Activated effector memory CD4-positive, alpha-beta T cell treated with Interleukin-2 at 50 U/mL for 16 hours (primary cell): Measurements from ENCODE around the gene TBC1D20.

Experiments
- DNase-seq: peaks from one replicate; pipeline ENCODE4 v3.0.0-alpha.2; 2020

TBC1D20 gene

DNA sequence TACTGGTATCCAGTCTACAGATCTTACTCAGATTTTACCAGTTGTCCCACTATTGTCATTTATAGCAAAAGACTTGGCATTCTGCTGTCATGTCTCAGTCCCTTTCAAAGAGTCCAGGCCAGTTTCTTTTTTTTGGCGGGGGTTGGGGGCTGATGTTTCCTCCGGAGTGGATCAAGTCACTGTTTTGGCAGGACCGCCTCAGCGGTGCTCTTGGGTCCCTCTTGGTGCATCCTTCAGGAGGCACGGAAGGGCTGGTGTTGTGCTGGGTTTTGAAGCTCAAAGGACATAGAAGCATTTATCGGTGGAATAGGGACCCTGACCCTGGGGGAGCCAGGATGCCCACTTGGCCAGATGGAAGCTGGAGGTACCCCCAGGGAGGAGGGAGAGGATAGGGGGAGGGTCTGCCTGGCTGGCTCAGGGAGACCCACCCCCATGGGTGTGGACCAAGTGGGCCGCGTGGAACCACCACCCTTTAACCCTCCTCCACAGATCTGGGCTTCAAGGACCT is 43.4 kb downstream of the TBC1D20 start:
- DNase-seq, result no peak

- DNase-seq, result no peak
Observed at GRCh38 chr20:417801-418342, 44.5 kb downstream of the TBC1D20 start.

DNA sequence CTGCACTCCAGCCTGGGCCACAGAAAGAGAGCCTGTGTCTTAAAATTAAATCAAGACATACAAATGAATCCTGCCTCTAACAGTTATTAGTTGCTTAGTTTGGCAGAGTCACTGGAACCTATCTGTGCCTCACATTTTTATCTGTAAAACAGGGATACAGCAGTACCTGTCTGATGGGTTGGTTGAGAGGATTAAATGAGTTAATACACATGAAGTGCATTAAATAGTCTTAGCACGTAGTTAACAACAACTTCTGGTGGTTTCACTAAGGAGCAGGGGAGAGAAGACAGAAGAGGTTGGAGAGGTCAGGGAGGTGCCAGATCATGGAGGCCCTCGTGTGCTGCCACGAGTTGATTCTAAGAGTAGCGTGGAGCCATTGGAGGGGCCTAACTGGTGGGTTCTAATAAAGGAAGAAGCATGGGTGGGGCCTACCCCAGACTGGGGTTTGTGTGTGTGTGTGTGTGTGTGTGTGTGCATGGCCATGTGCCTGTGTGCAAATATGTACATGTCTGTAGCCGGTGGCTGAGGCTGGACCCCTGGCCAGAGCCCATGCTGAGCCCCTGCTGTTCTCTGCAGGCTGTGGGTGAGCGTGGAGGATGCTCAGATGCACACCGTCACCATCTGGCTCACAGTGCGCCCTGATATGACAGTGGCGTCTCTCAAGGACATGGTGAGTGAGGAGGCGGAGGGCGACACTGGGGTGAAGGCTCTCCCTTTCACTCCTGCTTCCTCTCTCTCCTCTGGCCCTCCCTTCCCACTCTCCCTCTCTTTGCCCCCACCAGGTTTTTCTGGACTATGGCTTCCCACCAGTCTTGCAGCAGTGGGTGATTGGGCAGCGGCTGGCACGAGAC is 45.2 kb downstream of the TBC1D20 start:
- no peak for DNase-seq

GRCh38 chr20:415820-416322 is 46.5 kb downstream of the TBC1D20 start:
- no peak for DNase-seq

DNA sequence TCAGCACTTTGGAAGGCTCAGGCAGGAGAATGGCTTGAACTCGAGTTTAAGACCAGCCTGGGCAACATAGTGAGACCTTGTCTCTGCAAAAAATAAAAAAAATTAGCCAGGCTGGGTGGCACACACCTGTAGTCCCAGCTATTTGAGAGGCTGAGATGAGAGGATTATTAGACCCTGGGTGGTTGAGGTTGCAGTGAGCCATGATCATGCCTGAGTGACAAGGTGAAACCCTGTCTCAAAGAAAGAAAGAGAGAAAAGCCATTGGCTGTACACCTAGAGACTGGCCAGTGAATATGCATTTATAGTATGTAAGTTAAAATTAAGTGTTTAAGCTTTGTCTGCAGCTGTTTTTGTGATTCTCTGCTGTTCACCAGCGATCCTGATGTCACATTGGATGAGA is 48.2 kb downstream of the TBC1D20 start:
- no peak for DNase-seq

- DNase-seq, result no peak
Observed at GRCh38 chr20:412081-412480, 50.3 kb downstream of the TBC1D20 start.

DNA sequence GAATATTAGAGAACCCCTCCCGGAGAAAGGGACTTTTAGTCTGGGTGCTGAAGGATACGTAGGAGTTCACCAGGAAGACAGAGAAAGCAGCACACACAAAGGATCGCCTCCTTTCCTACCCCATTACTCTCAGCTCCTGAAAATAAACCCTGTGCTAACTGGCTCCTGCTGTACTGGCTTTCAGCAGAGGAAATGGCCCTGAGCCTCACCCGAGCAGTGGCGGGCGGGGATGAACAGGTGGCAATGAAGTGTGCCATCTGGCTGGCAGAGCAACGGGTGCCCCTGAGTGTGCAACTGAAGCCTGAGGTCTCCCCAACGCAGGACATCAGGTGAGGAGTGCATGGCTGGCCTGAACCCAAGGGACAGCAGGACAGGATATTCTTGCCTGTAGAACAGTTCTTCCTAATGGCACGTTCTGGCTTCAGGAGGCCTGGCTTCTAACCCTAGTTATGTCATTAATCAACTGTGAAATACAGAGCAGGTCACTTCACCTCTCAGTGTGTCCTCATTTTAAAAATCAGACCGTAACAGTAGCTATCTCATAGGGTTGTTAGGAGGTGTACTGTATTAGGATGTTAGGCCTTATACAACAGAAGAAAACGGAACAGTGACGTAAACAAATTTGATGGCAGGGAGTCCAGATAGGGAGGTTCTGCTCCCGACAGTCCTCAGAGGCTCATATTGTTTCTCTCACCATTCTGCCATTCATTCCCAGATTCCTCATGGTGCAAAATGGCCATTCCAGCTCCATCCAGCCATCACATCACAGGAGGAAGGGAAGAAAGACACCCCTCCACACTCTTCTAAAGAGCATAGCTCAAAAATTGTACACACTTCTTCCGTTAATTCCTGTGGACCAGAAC is 52.4 kb downstream of the TBC1D20 start:
- no peak for DNase-seq

DNA sequence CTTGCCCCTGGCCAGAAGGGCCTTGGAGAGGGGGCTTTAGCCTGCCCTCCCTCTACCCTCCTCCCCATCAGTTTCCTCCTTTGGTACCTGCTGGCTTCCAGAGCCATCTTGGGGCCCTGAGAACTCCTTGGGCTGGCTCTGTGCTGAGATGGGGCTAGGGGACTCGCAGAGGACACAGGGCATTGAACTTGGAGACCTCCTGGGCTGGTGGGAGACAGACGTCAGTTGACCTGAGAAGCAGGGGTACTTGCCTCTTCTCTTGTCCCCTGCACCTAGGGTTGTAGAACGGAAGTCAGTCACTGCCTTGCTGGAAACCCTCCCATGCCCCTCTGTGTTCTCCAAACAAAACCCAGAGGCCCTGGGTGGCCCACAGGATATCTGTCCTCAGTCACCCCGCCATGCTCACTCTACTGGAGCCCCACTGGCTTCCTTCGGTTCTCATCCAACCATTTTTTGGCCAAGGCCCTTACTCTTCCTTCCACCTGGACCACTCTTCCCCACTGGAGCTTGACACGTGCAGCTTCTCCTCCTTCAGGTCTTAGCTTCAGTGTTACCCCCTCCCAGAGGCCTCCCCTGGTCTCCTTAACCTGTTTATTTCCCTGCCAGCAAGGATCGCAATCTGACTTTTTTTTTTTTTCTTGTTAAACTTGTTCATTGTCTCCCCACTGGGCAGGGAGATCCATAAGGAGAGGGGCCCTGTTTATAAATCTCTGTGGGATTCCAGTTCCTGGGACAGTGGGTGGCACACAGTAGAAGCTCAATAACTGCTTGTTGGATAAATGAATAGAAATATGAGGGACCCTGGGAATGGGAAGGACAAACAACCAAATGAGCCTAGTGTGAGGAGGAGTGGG is 53.3 kb downstream of the TBC1D20 start:
- DNase-seq, result no peak

- DNase-seq, result peak; percentile 89
Observed at GRCh38 chr20:407953-408842, 54.1 kb downstream of the TBC1D20 start, which contains the start of gene RBCK1. Gene RBCK1, plus strand, starts transcription at chr20:408299. Its CDS starts 459 bp downstream, at chr20:408758.

DNA sequence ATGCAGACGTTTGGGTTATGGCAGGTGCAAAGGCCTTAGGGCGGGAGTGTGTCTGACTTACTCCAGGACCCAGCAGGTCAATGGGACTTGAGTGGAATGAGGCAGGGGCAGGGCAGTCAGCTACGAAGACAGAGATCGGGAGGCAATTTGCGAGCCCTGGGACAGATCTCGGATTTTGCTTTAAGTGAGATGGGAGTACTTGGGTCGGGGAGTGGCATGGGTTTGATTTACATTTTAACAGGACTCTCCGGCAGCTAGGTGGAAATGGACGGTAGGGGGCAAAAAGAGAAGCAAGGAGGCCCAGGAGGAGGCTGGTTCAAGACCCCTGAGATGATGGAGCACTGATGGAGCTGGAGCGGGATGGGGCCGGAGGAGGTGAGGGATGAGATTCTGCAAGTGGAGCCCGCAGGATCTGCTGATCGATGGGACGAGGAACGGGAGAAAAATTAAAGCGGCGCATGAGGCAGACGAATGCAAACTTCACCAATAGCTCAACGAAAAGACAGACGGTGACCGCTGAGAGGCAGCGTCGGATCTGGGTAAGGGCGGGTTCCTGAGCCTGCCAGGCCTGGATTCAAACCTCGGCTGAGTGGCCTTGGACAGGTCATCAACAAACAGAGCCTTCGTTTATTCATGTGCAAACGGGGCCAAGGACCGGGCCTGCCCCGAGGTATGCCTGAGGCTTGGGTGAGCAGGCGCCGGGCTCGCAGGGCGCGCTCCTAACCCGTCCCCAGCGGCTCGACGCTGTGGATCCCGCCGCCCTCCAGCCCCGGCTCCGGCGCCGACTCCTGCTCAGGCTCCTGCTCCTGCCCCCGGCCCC is 55.0 kb downstream of the TBC1D20 start:
- no peak for DNase-seq

DNA sequence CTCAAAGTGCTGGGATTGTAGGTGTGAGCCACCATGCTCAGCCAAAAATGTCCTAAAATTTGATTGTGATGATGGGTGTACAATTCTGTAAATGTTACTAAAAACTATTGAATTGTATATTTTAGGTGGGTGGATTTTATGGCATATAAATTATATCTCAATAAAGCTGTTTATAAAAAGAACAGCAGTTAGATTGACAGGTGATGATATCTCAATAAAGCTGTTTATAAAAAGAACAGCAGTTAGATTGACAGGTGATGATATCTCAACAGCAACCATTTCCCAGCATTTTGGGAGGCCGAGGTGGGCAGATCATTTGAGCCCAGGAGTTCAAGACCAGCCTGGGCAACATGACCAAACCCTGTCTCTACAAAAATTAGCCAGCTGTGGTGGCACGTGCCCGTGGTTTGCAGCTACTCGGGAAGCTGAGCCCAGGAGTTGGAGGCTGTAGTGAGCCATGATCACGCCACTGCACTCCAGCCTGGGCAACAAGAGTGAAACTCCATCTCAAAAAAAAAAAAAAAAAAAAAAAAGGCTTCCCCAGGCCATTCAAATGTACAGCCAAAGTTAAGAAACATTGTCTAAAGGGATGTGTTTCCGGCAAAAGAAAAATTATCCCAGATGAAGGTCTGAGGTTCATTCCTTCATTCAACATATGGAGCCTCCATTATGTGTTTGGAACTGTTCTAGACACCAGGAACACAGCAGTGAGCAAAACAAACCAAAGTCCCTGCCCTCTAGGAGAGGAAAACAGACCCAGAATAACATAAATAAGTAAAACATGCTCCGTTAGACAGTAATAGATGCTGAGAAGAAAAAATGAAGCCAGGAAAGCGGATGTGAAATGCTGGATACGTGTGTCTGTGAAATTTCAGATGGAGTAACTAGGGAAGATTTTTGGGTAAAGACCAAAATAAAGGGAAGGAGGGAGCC is 55.9 kb downstream of the TBC1D20 start:
- no peak for DNase-seq

- DNase-seq, result no peak
Observed at GRCh38 chr20:404088-404487, 58.2 kb downstream of the TBC1D20 start.

DNA sequence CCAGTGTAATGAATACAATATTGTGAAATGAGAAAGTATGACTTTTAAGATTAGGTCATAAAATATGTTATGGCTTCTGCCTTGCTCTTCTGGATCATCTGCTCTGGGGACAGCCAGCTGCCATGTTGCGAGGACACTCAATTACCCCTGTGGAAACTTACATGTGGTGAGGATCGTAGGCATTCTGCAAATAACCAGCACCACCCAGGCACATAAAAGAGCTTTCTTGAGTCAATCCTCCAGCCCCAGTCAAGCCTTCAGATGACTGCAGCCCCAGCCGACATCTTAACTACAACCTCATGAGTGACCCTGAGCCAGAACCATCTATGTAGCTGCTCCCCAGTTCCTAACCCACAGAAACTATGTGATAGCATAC is 58.8 kb downstream of the TBC1D20 start:
- no peak for DNase-seq

DNA sequence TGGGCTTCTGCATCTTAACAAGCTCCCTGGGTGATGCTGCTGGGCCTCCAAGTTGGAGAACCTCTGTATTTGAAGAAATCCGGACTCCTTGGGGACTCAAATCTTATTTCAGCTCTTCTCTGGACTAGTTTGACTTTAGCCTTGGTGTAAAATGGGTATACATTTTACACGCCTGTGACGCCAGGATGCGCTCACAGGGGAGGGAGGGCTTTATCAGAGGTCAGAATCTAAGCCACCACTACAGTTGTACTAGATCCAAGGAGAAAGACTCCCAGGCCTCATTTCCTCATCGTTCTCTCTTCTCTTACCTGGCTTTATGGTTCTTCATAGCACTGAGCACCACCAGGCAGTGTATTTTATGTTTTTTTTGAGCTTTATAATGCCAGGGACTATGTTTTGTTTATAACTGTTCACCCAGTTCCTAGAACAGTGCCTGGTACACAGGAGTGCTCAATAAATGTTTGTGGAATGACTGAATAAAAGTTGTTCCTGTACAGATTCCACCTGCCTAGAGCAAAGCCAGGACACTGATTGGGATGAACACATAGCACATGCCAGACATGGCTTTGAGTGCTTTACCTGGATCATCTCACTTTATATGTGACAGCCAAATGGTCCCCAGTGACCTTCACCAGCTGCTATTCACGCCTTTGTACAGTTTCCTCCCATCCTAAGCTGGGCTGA is 59.3 kb downstream of the TBC1D20 start:
- no peak for DNase-seq

DNA sequence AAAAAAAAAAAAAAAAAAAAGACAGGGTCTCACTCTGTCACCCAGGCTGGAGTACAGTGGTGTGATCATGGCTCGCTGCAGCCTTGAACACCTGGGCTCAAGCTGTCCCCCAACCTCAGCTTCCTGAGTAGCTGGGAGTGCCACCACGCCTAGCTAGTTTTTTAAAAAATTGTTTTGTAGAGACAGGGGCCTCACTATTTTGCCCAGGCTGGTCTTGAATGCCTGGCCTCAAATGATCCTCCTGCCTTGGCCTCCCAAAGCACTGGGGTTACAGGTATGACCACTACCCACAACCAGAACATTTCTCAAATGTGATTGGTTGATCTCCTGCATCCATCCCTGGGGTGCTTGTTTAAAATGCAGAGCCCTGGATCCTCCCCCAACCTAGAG is 59.8 kb downstream of the TBC1D20 start:
- DNase-seq, result no peak

GRCh38 chr20:401682-402495 is 60.4 kb downstream of the TBC1D20 start:
- DNase-seq, result no peak

DNA sequence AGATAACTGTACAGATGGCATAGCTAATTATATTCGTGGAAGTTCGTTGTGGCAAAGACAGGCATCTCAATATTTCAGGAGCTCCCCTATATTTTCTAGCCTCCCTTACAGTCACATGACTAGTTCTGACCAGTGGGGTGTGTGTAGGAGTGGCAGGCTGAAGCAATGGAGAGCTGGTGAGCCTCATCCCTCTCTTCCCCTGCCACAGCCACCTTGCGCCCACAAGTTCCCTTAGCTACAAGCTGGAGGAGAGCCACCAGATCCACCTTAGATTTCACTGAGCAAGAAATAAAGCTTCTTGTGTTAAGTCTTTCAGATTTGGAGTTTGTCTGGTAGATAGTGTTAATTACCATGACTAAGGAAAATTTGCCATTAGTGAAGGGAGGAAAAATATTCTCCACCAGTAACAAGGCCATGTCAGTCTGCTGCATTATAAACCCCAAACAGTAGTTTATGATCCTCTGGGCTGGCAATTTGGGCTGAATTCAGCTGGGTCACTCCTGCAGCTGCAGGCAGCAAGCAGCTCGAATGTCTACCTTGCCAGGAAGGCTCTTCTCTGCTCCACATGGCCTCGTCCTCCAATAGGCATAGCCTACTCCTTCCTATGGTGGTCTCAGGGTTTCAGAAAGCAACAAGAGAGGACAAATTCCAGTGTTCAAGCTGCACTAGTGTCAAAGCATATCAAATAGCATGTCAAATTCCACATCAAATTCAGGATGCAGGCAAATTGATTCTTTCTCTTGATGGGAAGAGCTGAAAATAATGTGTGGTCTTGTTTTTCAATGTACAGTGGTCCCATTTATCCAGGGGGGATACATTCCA is 61.7 kb downstream of the TBC1D20 start:
- no peak for DNase-seq
